Mesendoderm (in vitro differentiated cells): ENCODE data around the gene DAB1.

Experiments
- DNase-seq: peaks from one replicate; pipeline ENCODE4 v3.0.0; 2013
- H2AK5ac ChIP-seq: 2 replicates; pipeline ENCODE4 v1.6.1; 2013; ENCODE audit warnings: low read length, inconsistent platforms
- H2BK120ac ChIP-seq: 2 replicates; pipeline ENCODE4 v1.6.1; 2013; ENCODE audit warnings: low read depth, mild to moderate bottlenecking, low read length, moderate library complexity, mixed read lengths
- H2BK15ac ChIP-seq: replicated peaks from 2 replicates; pipeline ENCODE4 v1.6.1; 2013; ENCODE audit warnings: low read depth, mild to moderate bottlenecking, moderate library complexity
- H2BK5ac ChIP-seq: 2 replicates; pipeline ENCODE4 v1.6.1; 2013; ENCODE audit warnings: low read length, inconsistent platforms
- H3K18ac ChIP-seq: 2 replicates; pipeline ENCODE4 v1.6.1; 2013; ENCODE audit warnings: mild to moderate bottlenecking, low read length, mixed read lengths
- H3K23ac ChIP-seq: one replicate; pipeline ENCODE4 v1.6.1; 2013; ENCODE audit warnings: low read length
- H3K27ac ChIP-seq: 2 replicates; pipeline ENCODE4 v1.5.1; 2013; ENCODE audit warnings: low read depth, mild to moderate bottlenecking, inconsistent platforms, low read length, moderate library complexity
- H3K27me3 ChIP-seq: 2 replicates; pipeline ENCODE4 v1.6.1; 2013; ENCODE audit warnings: low read length, control low read depth, mild to moderate bottlenecking, inconsistent platforms; ENCODE audit not compliant: insufficient read depth, poor library complexity
- H3K36me3 ChIP-seq: 2 replicates; pipeline ENCODE4 v1.6.1; 2013; ENCODE audit warnings: low read length, inconsistent platforms; ENCODE audit not compliant: control insufficient read depth, insufficient read depth
- H3K4ac ChIP-seq: one replicate; pipeline ENCODE4 v1.6.1; 2013; ENCODE audit warnings: low read depth, mild to moderate bottlenecking, low read length, moderate library complexity
- H3K4me1 ChIP-seq: 2 replicates; pipeline ENCODE4 v1.6.1; 2013; ENCODE audit warnings: low read depth, low read length, inconsistent platforms; ENCODE audit not compliant: control insufficient read depth
- H3K4me2 ChIP-seq: 2 replicates; pipeline ENCODE4 v1.6.1; 2013; ENCODE audit warnings: low read length
- H3K4me3 ChIP-seq: 2 replicates; pipeline ENCODE4 v1.5.1; 2013; ENCODE audit warnings: mild to moderate bottlenecking, low read length
- H3K56ac ChIP-seq: one replicate; pipeline ENCODE4 v1.6.1; 2013; ENCODE audit warnings: low read length
- H3K79me1 ChIP-seq: 2 replicates; pipeline ENCODE4 v1.6.1; 2013; ENCODE audit warnings: low read length, inconsistent platforms
- H3K79me2 ChIP-seq: 2 replicates; pipeline ENCODE4 v1.6.1; 2013; ENCODE audit warnings: mild to moderate bottlenecking, low read length; ENCODE audit not compliant: control insufficient read depth, insufficient read depth
- H3K9ac ChIP-seq: 2 replicates; pipeline ENCODE4 v1.6.1; 2013; ENCODE audit warnings: low read length, inconsistent platforms
- H4K5ac ChIP-seq: one replicate; pipeline ENCODE4 v1.6.1; 2013; ENCODE audit warnings: low read length
- H4K8ac ChIP-seq: one replicate; pipeline ENCODE4 v1.6.1; 2013; ENCODE audit warnings: low read depth, mild to moderate bottlenecking, control low read depth, low read length, moderate library complexity
- WGBS: extraction: QIAGEN DNeasy Blood & Tissue Kit; methylation state at CpG from one replicate; pipeline ENCODE4 v1.1.7; 2013; ENCODE audit warnings: low lambda C conversion rate, missing lambda C conversion rate; ENCODE audit not compliant: insufficient coverage; ENCODE audit errors: extremely low coverage; 5-methylcytosine and 5-hydroxymethylcytosine counted together

The DAB1 gene

GRCh38 chr1:56952501-56952900 lies 471.4 kb downstream of the DAB1 start:
- no peak overlapping the region for H2BK120ac ChIP-seq
- H4K5ac ChIP-seq = no peak overlapping the region
- no peaks in the 10 kb centered on the region for H3K4me1 ChIP-seq
- no peak for DNase-seq
- H3K23ac ChIP-seq = no peak overlapping the region
- no peak overlapping the region for H3K4me3 ChIP-seq
- H2BK15ac ChIP-seq = no peak overlapping the region
- no peak overlapping the region for H3K27ac ChIP-seq
- no peak overlapping the region for H4K8ac ChIP-seq
- H3K4me2 ChIP-seq = no peak overlapping the region
- H2BK5ac ChIP-seq = no peak overlapping the region
- no peak overlapping the region for H3K9ac ChIP-seq
- no peaks in the 10 kb centered on the region for H3K79me1 ChIP-seq
- H3K27me3 ChIP-seq = no peaks in the 10 kb centered on the region
- no CpG with 5 or more reads among the region's 8 CpGs for WGBS
- H3K36me3 ChIP-seq = no peaks in the 10 kb centered on the region
- no peak overlapping the region for H3K56ac ChIP-seq
- H3K4ac ChIP-seq = no peak overlapping the region
- H3K79me2 ChIP-seq = no peaks in the 10 kb centered on the region
- no peak overlapping the region for H2AK5ac ChIP-seq
- no peak overlapping the region for H3K18ac ChIP-seq

- no peak overlapping the region for H2BK120ac ChIP-seq
- no peaks in the 10 kb centered on the region for H3K79me2 ChIP-seq
- no peak overlapping the region for H4K5ac ChIP-seq
- no peak overlapping the region for H4K8ac ChIP-seq
- no peaks in the 10 kb centered on the region for H3K4me1 ChIP-seq
- no peak overlapping the region for H3K56ac ChIP-seq
- H2BK15ac ChIP-seq = no peak overlapping the region
- no peak overlapping the region for H2AK5ac ChIP-seq
- no peak overlapping the region for H3K4me3 ChIP-seq
- WGBS = no CpG with 5 or more reads among the region's 1 CpG
- no peak overlapping the region for H3K18ac ChIP-seq
- H3K27ac ChIP-seq = no peak overlapping the region
- no peaks in the 10 kb centered on the region for H3K79me1 ChIP-seq
- no peak overlapping the region for H3K4ac ChIP-seq
- no peak overlapping the region for H2BK5ac ChIP-seq
- H3K9ac ChIP-seq = no peak overlapping the region
- no peak overlapping the region for H3K4me2 ChIP-seq
- no peak overlapping the region for H3K23ac ChIP-seq
- no peaks in the 10 kb centered on the region for H3K27me3 ChIP-seq
- no peak for DNase-seq
- H3K36me3 ChIP-seq = no peaks in the 10 kb centered on the region
Measured at GRCh38 chr1:56948403-56949023, 475.3 kb downstream of the DAB1 start.
